Measurements from ENCODE around the gene GLTP. TPM values are rescaled to one million over a fixed set of nuclear protein-coding genes. Genes with fewer than 3 reads are reported as not detected.

GLTP gene
- total RNA-seq, 4 donors from 2014 or later: 8.7 to 53.9 (median 24.6) TPM

DNA sequence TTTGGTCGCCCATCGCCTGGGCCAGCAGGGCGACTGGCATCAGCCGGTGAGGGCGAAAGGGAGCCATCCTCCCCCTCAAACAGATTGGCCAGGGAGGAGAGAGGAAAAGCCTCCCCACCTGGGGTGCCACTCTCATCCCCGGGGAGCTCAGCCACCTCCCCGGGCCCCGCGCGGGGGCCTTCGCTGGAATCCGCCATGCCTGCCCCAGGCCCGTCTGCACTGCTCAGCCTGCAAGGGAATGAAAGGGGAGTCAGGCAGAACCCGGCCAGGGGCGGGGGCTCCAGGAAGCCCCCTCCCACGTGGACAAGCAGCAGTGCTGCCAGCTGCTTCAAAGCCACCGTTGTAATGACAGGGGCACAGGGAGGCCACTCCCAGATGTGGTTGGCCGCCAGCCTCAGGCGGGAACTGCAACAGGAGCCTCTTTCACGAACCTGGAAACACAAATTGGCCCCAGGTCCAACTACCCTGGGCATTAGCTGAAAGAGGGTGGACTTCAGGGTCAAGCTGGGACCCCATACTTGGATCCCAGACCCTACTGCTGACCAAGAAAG, 65.7 kb downstream of the GLTP start:
- intact Hi-C loops (cut with DNase I; ENCODE audit: low total_unique reads): no loop called here
- no peaks in the 10 kb centered on the region for H3K27me3 ChIP-seq
- no peak for DNase-seq

DNA sequence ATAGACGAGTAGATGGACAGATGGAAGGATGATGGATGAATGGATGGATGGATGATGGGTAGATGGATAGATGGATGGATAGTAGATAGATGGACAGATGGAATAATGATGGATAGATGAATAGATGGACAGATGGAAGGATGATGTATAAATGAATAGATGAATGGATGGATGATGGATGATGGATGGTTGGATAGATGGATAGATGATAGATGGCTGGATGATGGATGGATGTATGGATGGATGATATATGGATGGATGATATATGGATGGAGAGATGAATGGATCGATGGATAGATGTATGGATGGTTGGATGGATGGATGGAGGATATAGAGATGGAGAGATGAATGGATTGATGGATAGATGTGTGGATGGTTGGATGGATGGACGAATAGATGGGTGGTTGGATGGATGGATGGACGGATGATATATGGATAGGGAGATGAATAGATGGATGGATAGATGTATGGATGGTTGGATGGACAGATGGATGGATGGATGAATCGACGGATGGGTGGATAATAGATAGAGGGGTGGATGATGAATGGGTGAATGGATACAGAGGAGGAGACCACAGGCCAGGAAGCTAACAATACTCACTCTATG, 66.4 kb downstream of the GLTP start:
- TF ChIP-seq POLR2A (IDR thresholded peaks at IDR 0.05): no peak
- TF ChIP-seq, protein P1, sequence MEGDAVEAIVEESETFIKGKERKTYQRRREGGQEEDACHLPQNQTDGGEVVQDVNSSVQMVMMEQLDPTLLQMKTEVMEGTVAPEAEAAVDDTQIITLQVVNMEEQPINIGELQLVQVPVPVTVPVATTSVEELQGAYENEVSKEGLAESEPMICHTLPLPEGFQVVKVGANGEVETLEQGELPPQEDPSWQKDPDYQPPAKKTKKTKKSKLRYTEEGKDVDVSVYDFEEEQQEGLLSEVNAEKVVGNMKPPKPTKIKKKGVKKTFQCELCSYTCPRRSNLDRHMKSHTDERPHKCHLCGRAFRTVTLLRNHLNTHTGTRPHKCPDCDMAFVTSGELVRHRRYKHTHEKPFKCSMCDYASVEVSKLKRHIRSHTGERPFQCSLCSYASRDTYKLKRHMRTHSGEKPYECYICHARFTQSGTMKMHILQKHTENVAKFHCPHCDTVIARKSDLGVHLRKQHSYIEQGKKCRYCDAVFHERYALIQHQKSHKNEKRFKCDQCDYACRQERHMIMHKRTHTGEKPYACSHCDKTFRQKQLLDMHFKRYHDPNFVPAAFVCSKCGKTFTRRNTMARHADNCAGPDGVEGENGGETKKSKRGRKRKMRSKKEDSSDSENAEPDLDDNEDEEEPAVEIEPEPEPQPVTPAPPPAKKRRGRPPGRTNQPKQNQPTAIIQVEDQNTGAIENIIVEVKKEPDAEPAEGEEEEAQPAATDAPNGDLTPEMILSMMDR (IDR thresholded peaks at IDR 0.05): no peak
- no peak for DNase-seq

More for the DNA sequence above, 65.7 kb downstream of the GLTP start:
- Histone ChIP-seq H3K27ac (no peak overlapping the region), H3K36me3 (no peaks in the 10 kb centered on the region), H3K4me3 (no peak overlapping the region), H3K4me1 (no peaks in the 10 kb centered on the region), H3K9me3 (no peaks in the 10 kb centered on the region)
- no peak for TF ChIP-seq POLR2A (IDR thresholded peaks at IDR 0.05)
- TF ChIP-seq, protein P1 (IDR thresholded peaks at IDR 0.05): no peak

DNA sequence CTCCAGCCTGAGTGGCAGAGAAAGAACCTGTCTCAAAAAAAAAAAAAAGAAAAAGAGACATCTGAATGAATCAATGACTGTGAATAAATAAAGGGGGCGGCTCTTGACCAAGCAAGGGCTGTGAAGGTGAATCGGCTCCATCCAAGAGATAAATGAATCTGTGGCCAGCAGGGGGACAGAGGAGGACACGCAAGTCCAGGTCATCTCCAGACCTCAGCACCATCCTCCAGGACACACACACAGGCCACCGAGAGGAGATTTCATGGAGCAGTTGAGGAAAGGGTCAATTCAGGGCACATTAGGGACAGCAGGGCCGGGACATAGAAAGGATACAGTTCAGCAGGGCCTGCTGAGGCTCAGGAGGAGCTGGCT, 68.7 kb downstream of the GLTP start:
- no peak for TF ChIP-seq POLR2A (IDR thresholded peaks at IDR 0.05)
- TF ChIP-seq, protein P1 (IDR thresholded peaks at IDR 0.05): no peak
- Histone ChIP-seq H3K27ac (no peak overlapping the region), H3K4me3 (no peak overlapping the region), H3K36me3 (no peaks in the 10 kb centered on the region), H3K27me3 (no peaks in the 10 kb centered on the region), H3K9me3 (no peaks in the 10 kb centered on the region), H3K4me1 (no peaks in the 10 kb centered on the region)
- intact Hi-C loops (cut with DNase I; ENCODE audit: low total_unique reads): no loop called here
- DNase-seq: no peak

More for the DNA sequence above, 66.4 kb downstream of the GLTP start:
- Histone ChIP-seq H3K9me3 (no peaks in the 10 kb centered on the region), H3K27me3 (no peaks in the 10 kb centered on the region), H3K4me3 (no peak overlapping the region), H3K27ac (no peak overlapping the region), H3K4me1 (no peaks in the 10 kb centered on the region), H3K36me3 (no peaks in the 10 kb centered on the region)
- intact Hi-C loops (cut with DNase I; ENCODE audit: low total_unique reads): no loop called here

DNA sequence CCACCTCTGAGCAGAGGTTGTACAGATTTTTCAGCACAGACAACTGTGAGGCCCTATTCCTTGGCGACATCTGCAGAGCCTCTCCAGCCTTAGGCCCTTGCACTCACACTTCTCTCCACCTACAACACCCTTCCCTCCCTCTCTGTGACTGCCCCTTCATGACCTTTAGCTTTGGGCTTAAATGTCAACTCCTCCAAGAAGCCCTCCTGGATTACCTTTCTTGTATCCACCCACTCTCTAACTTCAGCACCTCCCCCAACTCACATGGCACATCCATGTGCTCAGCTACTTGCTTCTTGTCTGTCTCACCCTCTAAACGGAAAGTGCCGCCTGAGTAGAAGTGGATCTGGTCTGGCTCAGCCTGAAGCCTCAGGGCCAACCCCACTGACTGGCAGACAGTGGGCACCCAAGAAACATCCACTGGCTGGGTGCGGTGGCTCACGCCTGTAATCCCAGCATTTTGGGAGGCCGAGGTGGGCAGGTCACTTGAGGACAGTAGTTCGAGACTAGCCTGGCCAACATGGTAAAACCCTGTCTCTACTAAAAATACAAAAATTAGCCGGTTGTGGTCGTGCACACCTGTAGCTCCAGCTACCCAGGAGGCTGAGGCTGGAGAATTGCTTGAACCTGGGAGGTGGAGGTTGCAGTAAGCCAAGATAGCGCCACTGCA, 69.3 kb downstream of the GLTP start:
- H3K4me3 ChIP-seq: no peak overlapping the region
- no peaks in the 10 kb centered on the region for H3K4me1 ChIP-seq
- TF ChIP-seq POLR2A (IDR thresholded peaks at IDR 0.05): no peak
- TF ChIP-seq, protein P1 (IDR thresholded peaks at IDR 0.05): no peak
- intact Hi-C loops (cut with DNase I; ENCODE audit: low total_unique reads): no loop called here
- H3K27ac ChIP-seq: no peak overlapping the region
- H3K36me3 ChIP-seq: no peaks in the 10 kb centered on the region
- no peak for DNase-seq
- no peaks in the 10 kb centered on the region for H3K27me3 ChIP-seq
- H3K9me3 ChIP-seq: no peaks in the 10 kb centered on the region
